GM12878 (cell line): ENCODE measurements around the gene NOL3.

Source experiments
- ATF2 ChIP-seq: IDR thresholded peaks from 2 replicates; pipeline ENCODE4 v1.6.1; 2012; ENCODE audit warnings: low read length, inconsistent platforms
- CTCF ChIP-seq, 3 experiments: IDR thresholded peaks in 2 of 3; conservative IDR thresholded peaks in 1 of 3; 2 replicates each; pipeline ENCODE4 v1.5.1; 2011; ENCODE audit warnings: low read depth in 3 of 3, low read length in 3 of 3, mild to moderate bottlenecking in 3 of 3, control low read depth in 2 of 3, moderate library complexity in 2 of 3, inconsistent platforms in 1 of 3, mixed read lengths in 1 of 3; ENCODE audit not compliant: control insufficient read depth in 2 of 3, insufficient read depth in 1 of 3; ENCODE audit errors: extremely low read depth in 1 of 3
- MYC ChIP-seq: IDR thresholded peaks from 2 replicates; pipeline ENCODE4 v1.6.1; 2011; ENCODE audit warnings: mild to moderate bottlenecking, low read length, moderate library complexity, inconsistent platforms; ENCODE audit not compliant: insufficient read depth, insufficient replicate concordance, insufficient read length, severe bottlenecking
- POLR2AphosphoS5 ChIP-seq: IDR thresholded peaks from 2 replicates; pipeline ENCODE4 v1.6.1; 2011; ENCODE audit warnings: mild to moderate bottlenecking, low read length, inconsistent platforms
- ZNF24 ChIP-seq: fragments of 450-650 bp; IDR thresholded peaks from 2 replicates; pipeline ENCODE4 v1.6.1; 2017; ENCODE audit warnings: antibody characterized with exemption, mild to moderate bottlenecking
- ZSCAN29 ChIP-seq: fragments of 450-650 bp; IDR thresholded peaks from 2 replicates; pipeline ENCODE4 v1.6.1; 2017; ENCODE audit warnings: mild to moderate bottlenecking, moderate library complexity

- no peak for TF ChIP-seq CTCF (IDR thresholded peaks at IDR 0.05 in 2 of 3, conservative IDR thresholded peaks at IDR 0.05 in 1 of 3; ENCODE audit: control insufficient read depth in 2 of 3, extremely low read depth in 1 of 3, insufficient read depth in 1 of 3, low read depth in 3 of 3, low read length in 3 of 3)
- TF ChIP-seq ZSCAN29 = no peak
- no peak for TF ChIP-seq MYC
- no peak for TF ChIP-seq ATF2
- no peak for TF ChIP-seq ZNF24
- no peak for TF ChIP-seq POLR2AphosphoS5
Observed at GRCh38 chr16:67129422-67129821, 40.9 kb upstream of the NOL3 start.
